Measurements from ENCODE around the gene HECTD1.

The HECTD1 gene

GRCh38 chr14:31085027-31085426, 122.6 kb downstream of the HECTD1 start:
- H3K27me3 ChIP-seq (replicated peaks; ENCODE audit: control insufficient read depth, insufficient read depth, low read length, poor library complexity, severe bottlenecking), result no peaks in the 10 kb centered on the region
- H3K4me1 ChIP-seq (ENCODE audit: control insufficient read depth, insufficient read depth, low read length, poor library complexity, severe bottlenecking), result no peaks in the 10 kb centered on the region
- H3K4me3 ChIP-seq (ENCODE audit: insufficient read depth, low read depth, low read length, poor library complexity, severe bottlenecking), result no peak overlapping the region
- no peak for DNase-seq
- H3K27ac ChIP-seq (ENCODE audit: insufficient read depth, low read length, poor library complexity, severe bottlenecking), result no peak overlapping the region
- no peaks in the 10 kb centered on the region for H3K9me3 ChIP-seq (ENCODE audit: control insufficient read depth, low read length)
- H3K36me3 ChIP-seq (ENCODE audit: control insufficient read depth, insufficient read depth, low read length), result peaks cover 2% of the 10 kb centered on the region

DNA sequence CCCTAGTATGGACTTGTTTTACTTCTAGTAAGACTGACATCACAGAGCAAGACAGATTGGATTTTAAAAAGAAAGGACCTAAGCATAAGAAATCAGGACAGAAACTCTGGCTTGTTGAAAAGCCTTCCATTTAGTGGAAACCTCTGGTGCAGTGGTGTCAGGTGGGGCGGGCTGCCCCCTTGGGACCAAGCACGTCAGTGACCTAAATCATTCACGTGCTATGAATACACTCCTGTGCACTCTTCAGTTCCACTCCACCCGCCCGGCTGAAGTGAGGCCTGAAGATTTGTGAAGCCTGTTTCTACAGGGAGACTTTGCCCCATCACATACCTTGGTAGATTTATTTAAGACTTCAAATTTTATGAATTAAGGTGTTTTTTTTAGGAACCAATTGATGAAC, 123.2 kb downstream of the HECTD1 start:
- H3K27ac ChIP-seq (ENCODE audit: insufficient read depth, low read length, poor library complexity, severe bottlenecking), result no peak overlapping the region
- no peak for DNase-seq
- no peaks in the 10 kb centered on the region for H3K4me1 ChIP-seq (ENCODE audit: control insufficient read depth, insufficient read depth, low read length, poor library complexity, severe bottlenecking)
- H3K27me3 ChIP-seq (replicated peaks; ENCODE audit: control insufficient read depth, insufficient read depth, low read length, poor library complexity, severe bottlenecking), result no peaks in the 10 kb centered on the region
- peaks cover 2% of the 10 kb centered on the region for H3K36me3 ChIP-seq (ENCODE audit: control insufficient read depth, insufficient read depth, low read length)
- H3K9me3 ChIP-seq (ENCODE audit: control insufficient read depth, low read length), result no peaks in the 10 kb centered on the region
- H3K4me3 ChIP-seq (ENCODE audit: insufficient read depth, low read depth, low read length, poor library complexity, severe bottlenecking), result no peak overlapping the region

DNA sequence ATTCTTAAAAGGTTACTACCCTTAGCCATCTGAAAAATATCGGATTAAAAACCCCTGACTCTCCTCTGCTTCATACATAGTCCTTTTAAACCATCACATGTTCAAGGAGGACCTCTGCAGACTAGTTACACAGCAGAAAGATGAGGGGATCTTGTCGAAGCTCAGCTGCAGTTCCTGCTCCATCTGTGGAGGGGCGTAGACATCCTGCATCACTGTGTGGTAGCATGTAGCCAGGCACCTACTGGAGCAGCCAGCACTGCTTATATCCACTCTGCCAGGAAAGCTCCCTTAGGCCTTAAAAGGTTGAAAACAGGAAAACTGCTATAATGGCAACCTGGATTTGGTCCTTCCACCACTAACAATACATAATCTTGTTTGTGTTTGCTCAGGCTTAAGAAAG, 123.8 kb downstream of the HECTD1 start:
- no peak for DNase-seq
- Histone ChIP-seq H3K27me3 (replicated peaks; ENCODE audit: control insufficient read depth, insufficient read depth, low read length, poor library complexity, severe bottlenecking) (no peaks in the 10 kb centered on the region), H3K9me3 (ENCODE audit: control insufficient read depth, low read length) (no peaks in the 10 kb centered on the region), H3K4me1 (ENCODE audit: control insufficient read depth, insufficient read depth, low read length, poor library complexity, severe bottlenecking) (no peaks in the 10 kb centered on the region), H3K36me3 (ENCODE audit: control insufficient read depth, insufficient read depth, low read length) (peaks cover 2% of the 10 kb centered on the region), H3K4me3 (ENCODE audit: insufficient read depth, low read depth, low read length, poor library complexity, severe bottlenecking) (no peak overlapping the region), H3K27ac (ENCODE audit: insufficient read depth, low read length, poor library complexity, severe bottlenecking) (no peak overlapping the region)

DNA sequence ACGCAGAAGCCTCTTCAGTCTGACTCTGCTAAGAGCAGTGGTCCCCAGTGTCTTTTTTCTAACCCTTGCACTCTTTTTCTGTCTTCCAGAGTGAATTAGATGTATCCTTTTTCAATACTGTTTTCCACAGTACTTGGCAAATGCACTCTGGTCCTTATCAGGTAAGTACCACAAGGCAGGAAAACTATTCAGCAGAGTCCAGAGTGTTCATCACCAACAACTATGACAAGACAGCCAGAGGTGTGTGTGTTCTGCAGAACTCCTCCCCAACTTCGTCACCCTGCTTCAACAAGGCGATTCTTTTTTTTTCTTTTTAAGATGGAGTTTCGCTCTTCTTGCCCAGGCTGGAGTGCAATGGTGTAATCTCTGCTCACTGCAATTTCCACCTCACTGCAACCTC, 127.1 kb downstream of the HECTD1 start:
- H3K4me1 ChIP-seq (ENCODE audit: control insufficient read depth, insufficient read depth, low read length, poor library complexity, severe bottlenecking), result no peaks in the 10 kb centered on the region
- no peak overlapping the region for H3K4me3 ChIP-seq (ENCODE audit: insufficient read depth, low read depth, low read length, poor library complexity, severe bottlenecking)
- no peaks in the 10 kb centered on the region for H3K27me3 ChIP-seq (replicated peaks; ENCODE audit: control insufficient read depth, insufficient read depth, low read length, poor library complexity, severe bottlenecking)
- no peaks in the 10 kb centered on the region for H3K9me3 ChIP-seq (ENCODE audit: control insufficient read depth, low read length)
- DNase-seq, result no peak
- H3K36me3 ChIP-seq (ENCODE audit: control insufficient read depth, insufficient read depth, low read length), result peaks cover 3% of the 10 kb centered on the region
- no peak overlapping the region for H3K27ac ChIP-seq (ENCODE audit: insufficient read depth, low read length, poor library complexity, severe bottlenecking)

DNA sequence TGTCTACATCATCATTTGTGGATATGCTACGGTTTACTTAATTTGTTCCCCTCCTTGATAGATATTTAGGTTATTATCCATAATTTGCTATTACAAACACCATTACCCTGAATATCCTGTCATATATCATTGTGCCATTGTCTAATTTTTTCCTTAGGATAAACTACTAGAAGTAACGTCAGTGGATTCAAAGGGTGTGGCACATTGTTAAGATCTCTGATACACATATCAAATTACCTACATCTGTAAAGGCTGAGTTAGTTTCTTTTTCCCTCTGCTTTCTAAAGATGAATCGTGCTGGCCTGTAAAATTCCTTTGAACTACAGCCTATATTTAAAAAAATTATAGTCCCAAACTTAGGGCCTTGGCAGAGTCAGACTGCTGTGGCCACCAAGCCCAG, 127.5 kb downstream of the HECTD1 start:
- no peak for DNase-seq
- Histone ChIP-seq H3K9me3 (ENCODE audit: control insufficient read depth, low read length) (no peaks in the 10 kb centered on the region), H3K4me3 (ENCODE audit: insufficient read depth, low read depth, low read length, poor library complexity, severe bottlenecking) (no peak overlapping the region), H3K27me3 (replicated peaks; ENCODE audit: control insufficient read depth, insufficient read depth, low read length, poor library complexity, severe bottlenecking) (no peaks in the 10 kb centered on the region), H3K27ac (ENCODE audit: insufficient read depth, low read length, poor library complexity, severe bottlenecking) (no peak overlapping the region), H3K36me3 (ENCODE audit: control insufficient read depth, insufficient read depth, low read length) (peaks cover 8% of the 10 kb centered on the region), H3K4me1 (ENCODE audit: control insufficient read depth, insufficient read depth, low read length, poor library complexity, severe bottlenecking) (no peaks in the 10 kb centered on the region)

DNA sequence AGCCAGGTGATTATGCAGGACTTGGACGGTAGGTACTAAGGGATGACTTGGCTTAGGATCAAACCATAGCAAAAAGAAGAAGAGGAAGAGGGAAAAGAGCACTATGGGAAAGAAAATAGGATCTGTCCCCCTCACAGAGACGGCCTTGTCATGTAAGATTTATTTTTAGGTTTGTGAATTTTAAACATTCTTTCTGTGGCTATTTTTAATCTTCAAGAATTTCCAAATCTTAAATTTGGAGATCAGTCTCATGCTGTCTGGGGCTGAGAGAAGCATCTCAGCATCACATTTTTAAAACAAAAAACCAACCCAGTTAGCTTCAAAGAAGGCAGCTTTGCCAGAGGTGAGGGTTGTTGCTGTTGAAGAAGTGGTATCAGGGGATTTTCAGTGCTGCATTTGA, 128.8 kb downstream of the HECTD1 start:
- Histone ChIP-seq H3K4me3 (ENCODE audit: insufficient read depth, low read depth, low read length, poor library complexity, severe bottlenecking) (no peak overlapping the region), H3K27me3 (replicated peaks; ENCODE audit: control insufficient read depth, insufficient read depth, low read length, poor library complexity, severe bottlenecking) (no peaks in the 10 kb centered on the region), H3K4me1 (ENCODE audit: control insufficient read depth, insufficient read depth, low read length, poor library complexity, severe bottlenecking) (no peaks in the 10 kb centered on the region), H3K27ac (ENCODE audit: insufficient read depth, low read length, poor library complexity, severe bottlenecking) (no peak overlapping the region), H3K36me3 (ENCODE audit: control insufficient read depth, insufficient read depth, low read length) (peaks cover 11% of the 10 kb centered on the region), H3K9me3 (ENCODE audit: control insufficient read depth, low read length) (no peaks in the 10 kb centered on the region)
- no peak for DNase-seq

GRCh38 chr14:31075144-31075543, 132.4 kb downstream of the HECTD1 start:
- H3K27me3 ChIP-seq (replicated peaks; ENCODE audit: control insufficient read depth, insufficient read depth, low read length, poor library complexity, severe bottlenecking), result no peaks in the 10 kb centered on the region
- H3K9me3 ChIP-seq (ENCODE audit: control insufficient read depth, low read length), result no peaks in the 10 kb centered on the region
- H3K4me3 ChIP-seq (ENCODE audit: insufficient read depth, low read depth, low read length, poor library complexity, severe bottlenecking), result no peak overlapping the region
- H3K27ac ChIP-seq (ENCODE audit: insufficient read depth, low read length, poor library complexity, severe bottlenecking), result no peak overlapping the region
- no peak for DNase-seq
- H3K36me3 ChIP-seq (ENCODE audit: control insufficient read depth, insufficient read depth, low read length), result peaks cover 14% of the 10 kb centered on the region
- no peaks in the 10 kb centered on the region for H3K4me1 ChIP-seq (ENCODE audit: control insufficient read depth, insufficient read depth, low read length, poor library complexity, severe bottlenecking)

DNA sequence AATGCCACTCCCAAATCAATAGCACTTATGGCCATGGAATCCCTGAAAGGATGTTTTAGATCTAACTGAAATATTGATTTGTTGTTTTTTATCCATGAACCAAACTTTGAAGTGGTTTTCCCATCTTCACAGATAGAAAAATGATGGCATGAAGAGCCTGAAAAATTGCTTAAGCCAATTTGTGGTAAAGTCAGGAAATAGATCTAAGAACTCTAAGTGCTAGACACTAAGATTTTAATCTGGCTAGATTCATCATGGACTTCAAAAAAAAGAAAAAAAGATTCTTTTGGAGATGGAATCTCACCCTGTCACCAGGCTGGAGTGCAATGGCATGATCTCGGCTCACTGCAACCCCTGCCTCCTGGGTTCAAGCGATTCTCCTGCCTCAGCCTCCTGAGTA, 136.4 kb downstream of the HECTD1 start:
- no peak for DNase-seq
- H3K4me1 ChIP-seq (ENCODE audit: control insufficient read depth, insufficient read depth, low read length, poor library complexity, severe bottlenecking), result no peaks in the 10 kb centered on the region
- peaks cover 19% of the 10 kb centered on the region for H3K36me3 ChIP-seq (ENCODE audit: control insufficient read depth, insufficient read depth, low read length)
- no peak overlapping the region for H3K27ac ChIP-seq (ENCODE audit: insufficient read depth, low read length, poor library complexity, severe bottlenecking)
- H3K9me3 ChIP-seq (ENCODE audit: control insufficient read depth, low read length), result no peaks in the 10 kb centered on the region
- H3K27me3 ChIP-seq (replicated peaks; ENCODE audit: control insufficient read depth, insufficient read depth, low read length, poor library complexity, severe bottlenecking), result no peaks in the 10 kb centered on the region
- H3K4me3 ChIP-seq (ENCODE audit: insufficient read depth, low read depth, low read length, poor library complexity, severe bottlenecking), result no peak overlapping the region

- DNase-seq, result no peak
- Histone ChIP-seq H3K27me3 (replicated peaks; ENCODE audit: control insufficient read depth, insufficient read depth, low read length, poor library complexity, severe bottlenecking) (no peaks in the 10 kb centered on the region), H3K9me3 (ENCODE audit: control insufficient read depth, low read length) (no peaks in the 10 kb centered on the region), H3K4me3 (ENCODE audit: insufficient read depth, low read depth, low read length, poor library complexity, severe bottlenecking) (no peak overlapping the region), H3K36me3 (ENCODE audit: control insufficient read depth, insufficient read depth, low read length) (peaks cover 18% of the 10 kb centered on the region), H3K4me1 (ENCODE audit: control insufficient read depth, insufficient read depth, low read length, poor library complexity, severe bottlenecking) (no peaks in the 10 kb centered on the region), H3K27ac (ENCODE audit: insufficient read depth, low read length, poor library complexity, severe bottlenecking) (no peak overlapping the region)
Observed at GRCh38 chr14:31070431-31070830, 137.2 kb downstream of the HECTD1 start.

GRCh38 chr14:31069343-31069742, 138.2 kb downstream of the HECTD1 start:
- Histone ChIP-seq H3K4me3 (ENCODE audit: insufficient read depth, low read depth, low read length, poor library complexity, severe bottlenecking) (no peak overlapping the region), H3K4me1 (ENCODE audit: control insufficient read depth, insufficient read depth, low read length, poor library complexity, severe bottlenecking) (no peaks in the 10 kb centered on the region), H3K36me3 (ENCODE audit: control insufficient read depth, insufficient read depth, low read length) (peaks cover 12% of the 10 kb centered on the region), H3K27me3 (replicated peaks; ENCODE audit: control insufficient read depth, insufficient read depth, low read length, poor library complexity, severe bottlenecking) (no peaks in the 10 kb centered on the region), H3K27ac (ENCODE audit: insufficient read depth, low read length, poor library complexity, severe bottlenecking) (no peak overlapping the region), H3K9me3 (ENCODE audit: control insufficient read depth, low read length) (no peaks in the 10 kb centered on the region)
- no peak for DNase-seq

- no peaks in the 10 kb centered on the region for H3K4me1 ChIP-seq (ENCODE audit: control insufficient read depth, insufficient read depth, low read length, poor library complexity, severe bottlenecking)
- H3K4me3 ChIP-seq (ENCODE audit: insufficient read depth, low read depth, low read length, poor library complexity, severe bottlenecking), result no peak overlapping the region
- no peak for DNase-seq
- H3K36me3 ChIP-seq (ENCODE audit: control insufficient read depth, insufficient read depth, low read length), result peaks cover 10% of the 10 kb centered on the region
- H3K9me3 ChIP-seq (ENCODE audit: control insufficient read depth, low read length), result no peaks in the 10 kb centered on the region
- H3K27ac ChIP-seq (ENCODE audit: insufficient read depth, low read length, poor library complexity, severe bottlenecking), result no peak overlapping the region
- H3K27me3 ChIP-seq (replicated peaks; ENCODE audit: control insufficient read depth, insufficient read depth, low read length, poor library complexity, severe bottlenecking), result no peaks in the 10 kb centered on the region
Observed at GRCh38 chr14:31068235-31068634, 139.4 kb downstream of the HECTD1 start.
